A673 (cell line): ENCODE data around the gene NR5A2.

Experiments
- EZH2 ChIP-seq: fragments of 200-600 bp; sonication (generic); IDR thresholded peaks from 2 replicates; pipeline ENCODE4 v1.6.1; 2017; ENCODE audit warnings: borderline replicate concordance, low read depth, mild to moderate bottlenecking, mixed read lengths, antibody characterized with exemption, low read length; ENCODE audit not compliant: poor library complexity, severe bottlenecking
- TF ChIP-seq, protein P1 (sequence below): fragments of 300-800, 200-600 bp; sonication (generic); conservative IDR thresholded peaks from 2 replicates; pipeline ENCODE4 v1.5.1; 2017; ENCODE audit warnings: low read depth, mild to moderate bottlenecking, antibody characterized with exemption, low read length, moderate library complexity, mixed read lengths

DNA sequence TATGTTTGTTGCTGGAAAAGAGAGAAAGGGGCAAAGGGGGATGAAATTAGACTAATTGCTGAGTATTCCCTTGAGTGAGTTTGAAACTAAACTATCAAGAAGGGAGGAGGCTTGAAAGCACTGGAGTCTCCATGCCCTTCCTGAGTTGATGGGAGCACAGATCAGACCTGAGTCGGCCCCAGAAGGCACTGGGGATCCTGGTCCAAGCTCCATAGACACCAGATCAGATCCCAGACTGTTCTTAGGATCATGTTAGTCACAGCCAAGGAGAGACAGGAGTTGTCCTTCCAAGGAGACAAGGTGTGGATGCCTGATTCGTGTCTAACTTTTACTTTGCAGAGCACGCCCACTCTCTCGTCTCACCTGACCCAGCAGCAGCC, 152.3 kb downstream of the NR5A2 start:
- TF ChIP-seq, protein P1, sequence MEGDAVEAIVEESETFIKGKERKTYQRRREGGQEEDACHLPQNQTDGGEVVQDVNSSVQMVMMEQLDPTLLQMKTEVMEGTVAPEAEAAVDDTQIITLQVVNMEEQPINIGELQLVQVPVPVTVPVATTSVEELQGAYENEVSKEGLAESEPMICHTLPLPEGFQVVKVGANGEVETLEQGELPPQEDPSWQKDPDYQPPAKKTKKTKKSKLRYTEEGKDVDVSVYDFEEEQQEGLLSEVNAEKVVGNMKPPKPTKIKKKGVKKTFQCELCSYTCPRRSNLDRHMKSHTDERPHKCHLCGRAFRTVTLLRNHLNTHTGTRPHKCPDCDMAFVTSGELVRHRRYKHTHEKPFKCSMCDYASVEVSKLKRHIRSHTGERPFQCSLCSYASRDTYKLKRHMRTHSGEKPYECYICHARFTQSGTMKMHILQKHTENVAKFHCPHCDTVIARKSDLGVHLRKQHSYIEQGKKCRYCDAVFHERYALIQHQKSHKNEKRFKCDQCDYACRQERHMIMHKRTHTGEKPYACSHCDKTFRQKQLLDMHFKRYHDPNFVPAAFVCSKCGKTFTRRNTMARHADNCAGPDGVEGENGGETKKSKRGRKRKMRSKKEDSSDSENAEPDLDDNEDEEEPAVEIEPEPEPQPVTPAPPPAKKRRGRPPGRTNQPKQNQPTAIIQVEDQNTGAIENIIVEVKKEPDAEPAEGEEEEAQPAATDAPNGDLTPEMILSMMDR: no peak
- TF ChIP-seq EZH2: no peak
